Temporal lobe (tissue), 1 donor: Measurements from ENCODE around the gene CTAGE4. TPM values are rescaled to one million over a fixed set of nuclear protein-coding genes. Genes with fewer than 3 reads are reported as not detected.

Source experiments
- total RNA-seq: library from RNA; depleted of rRNA; stranded (reverse); fragments of >200 nt; gene quantifications from one replicate; pipeline ENCODE4 v1.2.3, GENCODE V29; 2014

The CTAGE4 gene
- total RNA-seq, 1 donor from 2014 or later, result 0.25 TPM

Other genes starting within 250 kb of the CTAGE4 start
- not detected for gene OR2F2, start 248.2 kb upstream of the CTAGE4 start, total RNA-seq
- gene OR2F1, start 228.6 kb upstream of the CTAGE4 start, total RNA-seq, result under 0.01 TPM
- gene OR6B1, start 183.1 kb upstream of the CTAGE4 start, total RNA-seq, result not detected
- gene OR2A5, start 134.5 kb upstream of the CTAGE4 start, total RNA-seq, result not detected
- gene OR2A25, start 113.7 kb upstream of the CTAGE4 start, total RNA-seq, result not detected
- gene OR2A12, start 97.2 kb upstream of the CTAGE4 start, total RNA-seq, result not detected
- gene OR2A2, start 73.9 kb upstream of the CTAGE4 start, total RNA-seq, result not detected
- not detected for gene OR2A14, start 60.3 kb upstream of the CTAGE4 start, total RNA-seq
- gene ARHGEF35, start 12.4 kb downstream of the CTAGE4 start, total RNA-seq, result 0.49 TPM
- not detected for gene OR2A42, start 56.1 kb downstream of the CTAGE4 start, total RNA-seq
- 0.74 TPM for gene OR2A7, start 81.3 kb downstream of the CTAGE4 start, total RNA-seq
- gene CTAGE8, start 85.8 kb downstream of the CTAGE4 start, total RNA-seq, result 0.25 TPM
- gene OR2A1, start 129.0 kb downstream of the CTAGE4 start, total RNA-seq, result under 0.01 TPM
- gene ARHGEF5, start 171.9 kb downstream of the CTAGE4 start, total RNA-seq, result 0.74 TPM
- not detected for gene NOBOX, start 220.2 kb downstream of the CTAGE4 start, total RNA-seq